ENCODE data around the gene PYDC2. TPM values are rescaled to one million over a fixed set of nuclear protein-coding genes. Genes with fewer than 3 reads are reported as not detected.

PYDC2 gene
- not detected in 2 replicates for total RNA-seq (2014; rRNA removed; shearing (Covaris generic))

DNA sequence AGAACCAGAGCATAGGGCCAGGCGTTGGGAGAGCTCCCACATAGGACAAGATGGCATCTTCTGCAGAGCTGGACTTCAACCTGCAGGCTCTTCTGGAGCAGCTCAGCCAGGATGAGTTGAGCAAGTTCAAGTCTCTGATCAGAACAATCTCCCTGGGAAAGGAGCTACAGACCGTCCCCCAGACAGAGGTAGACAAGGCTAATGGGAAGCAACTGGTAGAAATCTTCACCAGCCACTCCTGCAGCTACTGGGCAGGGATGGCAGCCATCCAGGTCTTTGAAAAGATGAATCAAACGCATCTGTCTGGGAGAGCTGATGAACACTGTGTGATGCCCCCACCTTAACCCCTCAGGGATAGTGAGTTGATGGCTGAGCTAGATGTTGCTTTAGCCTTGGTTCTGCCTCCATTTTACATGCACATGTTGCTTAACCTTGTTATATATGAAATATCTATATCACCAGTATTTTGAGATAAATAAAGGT lies at the start of gene PYDC2:
Gene PYDC2 (plus strand): TSS at position 51 of the 483 bp plus-strand sequence. CDS start 0 bp downstream, at position 51.
- DNase-seq (ENCODE audit: low spot score), result no peak

GRCh38 chr3:191412759-191413158 lies 48.2 kb upstream of the PYDC2 start:
- peak; percentile 61 for DNase-seq (ENCODE audit: low spot score)

- no peak for DNase-seq (ENCODE audit: low spot score)
These were observed 46.7 kb upstream of the PYDC2 start for GRCh38 chr3:191414286-191414685.

- DNase-seq (ENCODE audit: low spot score), result no peak
These were observed 46.2 kb upstream of the PYDC2 start for GRCh38 chr3:191414732-191415131.

DNA sequence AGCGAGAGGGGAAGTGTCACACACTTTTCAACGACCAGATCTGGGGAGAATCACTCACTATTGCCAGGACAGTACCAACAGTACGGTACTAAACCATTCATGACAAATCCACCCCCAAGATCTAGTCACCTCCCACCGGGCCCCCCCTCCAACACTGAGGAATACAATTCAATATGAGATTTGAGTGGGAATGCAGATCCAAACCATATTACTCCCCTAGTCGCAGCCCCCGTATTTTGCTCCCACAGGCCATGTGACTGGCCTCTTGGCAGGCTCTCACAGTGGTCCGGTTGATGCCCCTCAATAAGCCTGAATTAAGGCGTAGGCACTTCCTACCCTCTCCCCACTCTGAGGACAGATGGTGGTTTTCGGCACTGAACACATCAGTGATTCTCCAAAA lies 45.4 kb upstream of the PYDC2 start:
- DNase-seq (ENCODE audit: low spot score), result no peak

- DNase-seq (ENCODE audit: low spot score), result no peak
These were observed 43.6 kb upstream of the PYDC2 start for GRCh38 chr3:191417457-191417729.

DNA sequence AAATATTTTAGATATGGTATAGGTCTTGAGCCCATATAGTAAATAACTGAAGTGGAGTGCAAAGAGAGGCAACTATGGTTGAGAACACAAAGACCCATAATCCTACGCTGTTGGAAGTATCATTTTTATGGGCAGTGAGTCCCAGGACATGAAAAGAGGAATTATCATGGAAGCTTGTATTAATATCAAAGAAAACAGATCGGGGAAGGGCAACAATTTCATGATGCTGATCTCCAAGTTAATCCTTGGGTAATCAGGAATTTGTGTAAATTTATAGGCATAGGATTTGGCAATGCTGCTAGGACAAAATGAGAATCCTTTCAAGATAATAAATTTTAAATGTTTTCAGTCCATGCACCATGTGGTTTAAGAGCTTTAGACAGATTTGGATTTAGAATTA lies 40.2 kb upstream of the PYDC2 start:
- no peak for DNase-seq (ENCODE audit: low spot score)

- DNase-seq (ENCODE audit: low spot score), result no peak
These were observed 36.1 kb upstream of the PYDC2 start for GRCh38 chr3:191424881-191425280.

GRCh38 chr3:191425322-191425734 lies 35.6 kb upstream of the PYDC2 start:
- peak; percentile 61 for DNase-seq (ENCODE audit: low spot score)

DNA sequence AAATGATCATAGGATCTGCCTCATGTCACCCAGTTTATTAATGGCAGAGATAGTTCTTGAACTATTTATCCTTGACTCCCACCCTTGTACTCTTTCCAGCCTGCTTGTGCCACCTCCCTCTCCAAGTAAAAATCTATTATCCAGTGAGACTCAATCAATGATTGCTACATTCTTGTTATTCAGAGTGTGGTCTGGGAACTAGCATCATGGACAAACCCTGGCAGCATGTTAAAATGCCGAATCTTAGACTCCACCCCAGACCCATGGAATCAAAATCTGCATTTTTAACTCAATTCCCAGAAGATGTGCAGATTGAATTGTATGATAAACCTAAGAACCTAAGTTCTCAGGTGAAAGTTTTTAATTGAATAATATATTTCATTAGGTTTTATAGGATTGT lies 34.7 kb upstream of the PYDC2 start:
- DNase-seq (ENCODE audit: low spot score), result no peak

GRCh38 chr3:191428177-191428576 lies 32.8 kb upstream of the PYDC2 start:
- no peak for DNase-seq (ENCODE audit: low spot score)

- no peak for DNase-seq (ENCODE audit: low spot score)
These were observed 30.9 kb upstream of the PYDC2 start for GRCh38 chr3:191430103-191430502.

DNA sequence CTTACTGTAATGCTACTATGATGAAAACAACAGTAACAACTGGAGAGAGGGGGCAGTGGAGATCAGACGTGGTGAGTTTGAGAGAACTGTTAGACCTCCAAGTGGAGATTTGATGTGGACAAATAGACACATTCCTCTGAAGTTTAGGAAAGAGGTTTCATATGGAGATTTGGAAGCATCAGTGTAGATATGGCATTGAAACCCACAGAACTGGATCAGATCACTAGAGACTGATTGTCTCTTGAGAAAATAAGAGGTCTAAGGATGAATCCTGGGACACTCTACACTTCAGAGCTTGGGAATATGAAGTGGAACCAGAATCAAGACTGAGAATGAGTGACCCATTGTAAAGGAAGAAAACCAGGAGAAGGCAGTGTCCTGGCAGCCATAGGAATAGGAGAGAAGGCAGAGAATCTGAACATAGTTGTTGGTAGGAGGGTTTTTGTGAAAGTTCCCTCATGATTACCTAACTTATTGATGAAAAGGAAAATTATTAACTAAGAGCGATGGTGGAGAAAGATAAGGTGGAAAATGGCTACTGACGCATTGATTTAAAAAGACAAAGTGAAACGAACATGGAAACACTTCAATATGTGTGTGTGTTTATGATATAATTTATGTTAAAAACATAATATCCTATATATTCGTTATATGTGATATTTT lies 29.7 kb upstream of the PYDC2 start:
- no peak for DNase-seq (ENCODE audit: low spot score)

GRCh38 chr3:191432162-191432561 lies 28.8 kb upstream of the PYDC2 start:
- DNase-seq (ENCODE audit: low spot score), result no peak

DNA sequence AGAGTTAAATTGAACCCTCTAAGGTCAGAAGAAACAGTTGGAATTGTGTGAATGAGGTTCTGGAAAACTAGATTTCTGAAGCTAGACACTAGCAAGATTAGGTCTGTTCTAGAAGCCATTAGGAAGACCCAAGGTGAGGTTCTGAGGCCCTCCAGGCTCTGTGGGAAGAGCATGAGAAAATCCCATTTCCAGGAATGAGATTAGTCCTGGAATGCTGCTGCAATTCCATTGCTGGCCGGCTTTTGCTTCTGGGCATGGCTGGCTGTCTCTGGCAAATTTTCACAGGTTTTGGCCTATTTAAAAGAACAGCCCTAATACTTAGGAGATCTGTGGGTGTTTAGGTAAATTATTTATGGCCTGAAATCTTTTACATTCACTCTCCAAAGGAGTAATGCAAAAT lies 26.9 kb upstream of the PYDC2 start:
- no peak for DNase-seq (ENCODE audit: low spot score)

DNA sequence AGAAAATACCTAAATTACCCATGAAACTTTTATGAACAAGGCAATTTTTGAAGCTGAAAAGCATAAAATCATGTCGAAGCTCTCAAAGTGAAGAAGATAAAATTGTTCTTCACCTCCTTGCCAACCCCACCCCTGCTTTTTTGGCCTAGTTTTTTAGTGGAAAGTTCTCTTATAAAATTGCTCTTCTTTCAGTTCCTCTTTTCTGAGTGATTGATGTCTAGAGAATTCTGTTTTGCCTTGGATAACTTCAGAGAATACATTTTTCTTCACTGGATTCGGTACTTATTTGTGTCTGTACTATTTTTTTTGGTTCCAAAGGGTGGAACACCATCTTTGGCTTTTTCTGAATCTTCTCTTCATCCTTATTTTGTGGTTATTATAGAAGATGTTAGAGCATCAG lies 25.0 kb upstream of the PYDC2 start:
- no peak for DNase-seq (ENCODE audit: low spot score)

GRCh38 chr3:191438150-191438814 lies 22.7 kb upstream of the PYDC2 start:
- no peak for DNase-seq (ENCODE audit: low spot score)

DNA sequence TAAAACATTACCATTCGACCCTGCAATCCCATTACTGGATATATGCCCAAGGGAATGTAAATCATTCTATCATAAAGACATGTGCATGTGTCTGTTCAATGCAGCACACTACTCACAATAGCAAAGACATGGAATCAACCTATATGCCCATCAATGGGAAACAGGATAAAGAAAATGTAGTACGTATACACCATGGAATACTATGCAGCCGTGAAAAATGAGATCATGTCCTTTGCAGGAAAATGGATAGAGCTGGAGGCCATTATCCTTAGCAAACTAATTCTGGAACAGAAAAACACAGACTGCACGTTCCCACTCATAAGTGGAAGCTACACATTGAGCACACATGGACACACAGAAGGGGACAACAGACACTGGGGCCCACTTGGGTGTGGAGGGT lies 20.4 kb upstream of the PYDC2 start:
- no peak for DNase-seq (ENCODE audit: low spot score)

- no peak for DNase-seq (ENCODE audit: low spot score)
These were observed 19.3 kb upstream of the PYDC2 start for GRCh38 chr3:191441687-191442086.

DNA sequence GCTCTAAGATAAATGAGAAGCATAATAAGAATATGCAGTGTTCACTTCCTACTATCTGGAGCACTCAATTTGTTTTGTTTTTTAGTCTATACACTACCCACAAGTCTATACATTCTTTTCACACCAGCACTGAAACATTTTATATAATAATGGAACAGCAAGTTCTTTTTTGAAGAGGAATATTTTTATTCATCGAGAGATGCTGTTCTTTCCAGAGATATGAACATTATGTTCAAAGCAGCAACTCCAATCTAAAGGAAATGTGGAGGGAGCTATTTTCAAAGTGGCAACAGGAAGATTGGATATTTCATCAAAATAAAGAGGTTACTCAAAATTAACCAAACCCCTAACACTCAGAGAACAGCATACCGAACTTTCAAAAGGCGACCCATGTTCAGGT lies 16.4 kb upstream of the PYDC2 start:
- no peak for DNase-seq (ENCODE audit: low spot score)

DNA sequence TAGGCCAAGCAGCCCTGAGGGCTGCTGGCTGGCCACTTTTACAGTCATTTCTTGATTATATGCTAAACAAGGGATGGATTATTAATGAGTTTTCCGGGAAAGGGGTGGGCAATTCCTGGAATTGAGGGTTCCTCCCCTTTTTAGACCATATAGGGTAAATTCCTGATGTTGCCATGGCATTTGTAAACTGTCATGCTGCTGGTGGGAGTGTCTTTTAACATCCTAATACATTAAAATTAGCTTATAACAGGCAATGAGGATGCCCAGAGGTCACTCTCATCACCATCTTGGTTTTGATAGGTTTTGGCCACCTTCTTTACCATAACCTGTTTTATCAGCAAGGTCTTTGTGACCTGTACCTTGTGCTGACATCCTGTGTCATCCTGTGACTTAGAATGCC lies 11.7 kb upstream of the PYDC2 start:
- DNase-seq (ENCODE audit: low spot score), result no peak

GRCh38 chr3:191455257-191455952 lies 5.6 kb upstream of the PYDC2 start:
- peak; percentile 17 for DNase-seq (ENCODE audit: low spot score)

DNA sequence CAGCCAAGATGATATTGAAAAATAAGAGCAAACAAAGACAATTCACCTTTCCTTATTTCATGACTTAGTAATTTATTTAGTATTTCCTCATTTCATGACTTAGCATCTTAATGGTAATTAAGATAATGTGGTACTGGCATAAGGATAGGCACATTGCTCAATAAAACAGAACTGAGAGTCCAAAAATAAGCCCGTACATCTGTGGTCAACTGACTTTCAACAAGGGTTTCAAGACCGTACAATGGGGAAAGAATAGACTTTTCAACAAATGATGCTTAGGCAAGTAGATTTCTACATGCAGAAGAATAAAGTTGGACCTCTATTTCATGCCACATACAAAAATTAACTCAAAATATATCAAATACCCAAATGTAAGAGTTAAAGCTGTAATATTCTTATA lies 603 bp upstream of the PYDC2 start:
- DNase-seq (ENCODE audit: low spot score), result no peak

Data from H4 (cell line).